GM12891 (cell line): ENCODE results near the gene TMEM168.
A peak's percentile ranks its signal among the peaks of the same experiment; 100 is the strongest.

ENCODE experiments used
- PAX5 ChIP-seq: IDR thresholded peaks from 2 replicates; pipeline ENCODE4 v1.6.1; 2011; ENCODE audit warnings: low read length, moderate library complexity, mild to moderate bottlenecking; ENCODE audit not compliant: insufficient read depth, severe bottlenecking
- POLR2A ChIP-seq: IDR thresholded peaks from 2 replicates; pipeline ENCODE4 v1.6.1; 2011; ENCODE audit warnings: low read depth, low read length, control low read depth
- POLR2AphosphoS5 ChIP-seq: IDR thresholded peaks from 2 replicates; pipeline ENCODE4 v1.6.1; 2011; ENCODE audit warnings: low read depth, low read length, control low read depth
- SPI1 ChIP-seq: IDR thresholded peaks from 2 replicates; pipeline ENCODE4 v1.6.1; 2011; ENCODE audit warnings: low read depth, low read length, control low read depth
- TAF1 ChIP-seq: IDR thresholded peaks from 2 replicates; pipeline ENCODE4 v1.6.1; 2011; ENCODE audit warnings: low read depth, low read length, control low read depth

GRCh38 chr7:112790586-112791003 lies 402 bp upstream of the TMEM168 start:
- TF ChIP-seq TAF1 (no peak), POLR2AphosphoS5 (no peak; the same call in 1 of the 2 replicates), POLR2A (no peak), PAX5 (no peak), SPI1 (peak; percentile 98)
